ENCODE data around the gene MDM4.

GRCh38 chr1:204477036-204477740, 39.0 kb upstream of the MDM4 start:
- TF ChIP-seq SP1 (IDR thresholded peaks at IDR 0.05): no peak
- TF ChIP-seq TARDBP (IDR thresholded peaks at IDR 0.05): no peak
- TF ChIP-seq ARNT (IDR thresholded peaks at IDR 0.05): no peak
- no peak for TF ChIP-seq SUZ12 (IDR thresholded peaks at IDR 0.05)
- no peak for TF ChIP-seq BHLHE40 (IDR thresholded peaks at IDR 0.05; ENCODE audit: borderline replicate concordance)
